ENCODE data around the gene INIP.

The INIP gene

GRCh38 chr9:112669326-112669725 is 48.6 kb downstream of the INIP start:
- no peak for DNase-seq

DNA sequence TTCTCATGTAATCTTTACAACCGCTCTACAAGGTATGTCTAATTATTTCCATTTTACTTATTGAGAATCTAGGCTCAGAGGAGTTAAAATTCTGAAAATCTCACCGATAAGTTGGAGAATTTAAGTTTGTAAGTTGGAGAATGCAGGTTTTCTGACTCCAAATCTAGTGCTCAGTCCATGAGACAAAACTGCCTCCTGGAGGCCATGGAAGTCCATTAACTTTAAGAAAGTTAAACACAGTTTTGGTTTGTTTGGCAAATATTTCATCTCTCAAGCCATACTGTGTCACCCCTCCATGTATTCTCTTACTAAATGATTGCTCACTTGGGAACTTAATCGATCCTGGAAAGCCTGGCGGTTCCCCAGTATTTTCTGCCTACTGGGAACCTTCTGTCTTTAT is 52.6 kb downstream of the INIP start:
- no peak for DNase-seq

GRCh38 chr9:112664531-112664930 is 53.4 kb downstream of the INIP start:
- no peak for DNase-seq

GRCh38 chr9:112663681-112664080 is 54.2 kb downstream of the INIP start:
- no peak for DNase-seq

DNA sequence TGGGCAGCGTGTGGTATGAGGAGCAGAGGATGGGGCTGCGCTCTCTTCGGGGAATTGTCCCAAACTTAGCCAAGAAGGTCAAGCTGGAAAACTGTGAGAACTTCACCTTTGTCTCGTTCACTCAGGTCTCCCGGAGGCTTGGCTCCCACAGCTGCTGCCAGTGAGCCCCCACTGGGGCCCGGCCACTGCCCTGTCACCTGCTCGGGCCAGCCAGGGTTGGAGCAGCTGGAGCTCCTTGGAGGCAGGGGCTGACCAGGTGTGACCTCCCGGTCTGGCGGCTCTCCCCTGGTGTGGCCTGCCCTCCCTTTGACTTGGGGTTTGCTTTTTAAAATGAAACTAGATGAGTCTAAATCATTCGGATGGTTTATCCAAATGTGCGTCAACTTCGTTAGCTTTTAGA is 58.0 kb downstream of the INIP start:
- DNase-seq, result no peak

DNA sequence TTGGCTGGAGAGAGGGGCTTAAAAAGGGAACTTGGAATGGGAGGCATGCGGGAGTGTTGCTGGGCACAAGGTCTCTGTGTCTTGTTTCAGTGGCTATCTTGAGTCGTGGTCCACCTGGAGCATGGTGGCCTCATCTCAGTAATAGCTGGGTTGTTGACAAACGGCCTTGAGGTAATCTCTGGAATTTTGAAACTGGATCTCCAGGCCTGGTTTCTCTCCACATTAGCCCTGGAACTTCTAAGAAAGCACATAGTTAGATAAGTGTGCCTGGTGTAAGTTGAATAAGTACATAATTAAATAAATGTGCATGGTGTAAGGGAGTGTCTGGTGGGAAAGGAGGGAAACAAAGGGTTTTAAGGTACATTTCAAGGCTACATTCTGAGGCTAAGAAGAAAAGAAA is 62.2 kb downstream of the INIP start:
- no peak for DNase-seq

DNA sequence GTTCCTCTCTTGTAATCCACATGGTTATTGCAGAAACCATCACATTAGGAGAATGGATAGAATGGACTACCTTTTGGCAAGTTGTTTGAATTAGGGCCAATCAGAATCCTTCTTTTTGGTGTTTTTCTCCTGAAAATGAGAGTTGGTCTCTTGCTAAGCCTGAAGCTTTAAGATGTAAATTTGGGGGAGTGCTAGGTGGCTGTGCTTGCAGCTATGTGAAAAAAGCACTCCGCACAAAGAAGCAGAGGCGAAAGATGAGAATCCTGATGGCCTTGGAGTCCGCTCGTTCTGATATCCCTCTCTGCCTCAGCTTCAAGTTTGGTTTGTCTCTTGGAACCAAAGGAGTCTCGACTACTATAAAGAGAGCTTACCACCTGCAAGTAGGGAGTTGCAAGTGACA is 63.6 kb downstream of the INIP start:
- DNase-seq, result no peak

GRCh38 chr9:112648624-112649023 is 69.3 kb downstream of the INIP start:
- DNase-seq, result no peak

GRCh38 chr9:112647596-112647995 is 70.3 kb downstream of the INIP start:
- DNase-seq, result no peak

DNA sequence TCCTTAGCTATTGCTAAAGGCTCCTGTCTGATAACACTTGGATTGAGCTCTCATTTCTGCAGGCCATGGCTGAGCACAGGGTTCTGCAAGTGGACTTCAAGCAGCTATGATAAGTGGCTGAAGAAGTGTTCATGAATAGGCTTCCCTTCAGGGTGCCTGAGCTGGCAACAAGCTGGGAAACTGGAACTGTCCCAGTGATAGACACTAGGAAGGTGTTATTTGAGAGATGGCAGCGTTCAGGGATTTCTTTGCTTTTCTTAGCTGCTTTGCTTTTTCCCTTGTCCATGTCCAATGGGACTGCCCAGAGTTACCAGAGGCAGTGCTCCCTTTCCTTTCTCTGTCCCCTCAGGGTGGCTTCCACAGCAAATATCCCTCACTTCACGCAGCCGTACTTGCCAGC is 75.8 kb downstream of the INIP start:
- no peak for DNase-seq

- DNase-seq, result no peak
These were observed 77.6 kb downstream of the INIP start for GRCh38 chr9:112640311-112640710.
